Spleen (tissue), 7 donors: Measurements from ENCODE around the gene CEP57.

ENCODE experiments used
- POLR2AphosphoS5 ChIP-seq, 3 donors: sonication (generic); formaldehyde crosslinking; IDR thresholded peaks; one replicate each; pipeline ENCODE4 v1.5.1; 2017; ENCODE audit warnings: antibody characterized with exemption in 3 of 3
- TF ChIP-seq, protein P1 (sequence below), 11 experiments: fragments of 200-600 bp in 7 of 11; fragments of 450-650 bp in 4 of 11; sonication (generic) in 4 of 11; IDR thresholded peaks in 8 of 11; conservative IDR thresholded peaks in 3 of 11; 1 replicate in 7 of 11; 2 replicates in 4 of 11; pipeline versions ENCODE4 v1.4.0 to v1.8.0; 2016 to 2021; ENCODE audit warnings: antibody characterized with exemption in 11 of 11, inconsistent platforms in 4 of 11, mild to moderate bottlenecking in 1 of 11
- donor health status: DM: no; HTN: no; CAD: no; lungs with moderate emphysema.
- donor health status: DM: no; HTN: no; CAD: no.
- donor health status: DM: no; HTN: no; CAD: no.

DNA sequence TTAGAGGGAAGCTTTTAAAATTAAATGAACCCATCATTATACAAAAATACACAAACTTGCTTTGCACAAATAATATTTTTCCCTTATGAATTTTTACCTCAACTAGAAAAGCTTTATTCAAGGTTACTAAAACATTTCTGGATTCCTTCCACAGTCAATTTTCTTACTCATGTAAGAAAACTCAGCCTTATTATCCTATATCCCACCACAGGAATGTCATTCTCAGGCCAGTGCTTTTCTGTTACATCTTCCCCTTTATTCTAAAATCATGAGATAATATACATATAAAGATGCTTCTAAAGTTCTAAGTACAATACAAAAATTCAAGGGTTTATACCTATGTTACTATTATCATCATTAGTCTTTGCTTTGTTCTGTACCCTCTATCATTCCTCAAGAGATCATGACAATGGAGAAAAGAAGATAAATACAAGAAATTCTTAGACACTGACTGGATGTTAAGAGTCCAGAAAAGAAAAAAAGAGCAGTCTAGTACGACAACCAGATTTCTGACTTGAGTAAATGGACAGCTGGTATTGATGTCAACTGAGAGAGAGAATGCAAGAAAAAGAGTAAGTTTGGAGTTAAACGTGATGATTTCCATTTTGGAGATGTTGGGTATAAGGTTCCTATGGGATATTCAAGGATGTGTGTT is 73.3 kb downstream of the CEP57 start:
- TF ChIP-seq, protein P1, sequence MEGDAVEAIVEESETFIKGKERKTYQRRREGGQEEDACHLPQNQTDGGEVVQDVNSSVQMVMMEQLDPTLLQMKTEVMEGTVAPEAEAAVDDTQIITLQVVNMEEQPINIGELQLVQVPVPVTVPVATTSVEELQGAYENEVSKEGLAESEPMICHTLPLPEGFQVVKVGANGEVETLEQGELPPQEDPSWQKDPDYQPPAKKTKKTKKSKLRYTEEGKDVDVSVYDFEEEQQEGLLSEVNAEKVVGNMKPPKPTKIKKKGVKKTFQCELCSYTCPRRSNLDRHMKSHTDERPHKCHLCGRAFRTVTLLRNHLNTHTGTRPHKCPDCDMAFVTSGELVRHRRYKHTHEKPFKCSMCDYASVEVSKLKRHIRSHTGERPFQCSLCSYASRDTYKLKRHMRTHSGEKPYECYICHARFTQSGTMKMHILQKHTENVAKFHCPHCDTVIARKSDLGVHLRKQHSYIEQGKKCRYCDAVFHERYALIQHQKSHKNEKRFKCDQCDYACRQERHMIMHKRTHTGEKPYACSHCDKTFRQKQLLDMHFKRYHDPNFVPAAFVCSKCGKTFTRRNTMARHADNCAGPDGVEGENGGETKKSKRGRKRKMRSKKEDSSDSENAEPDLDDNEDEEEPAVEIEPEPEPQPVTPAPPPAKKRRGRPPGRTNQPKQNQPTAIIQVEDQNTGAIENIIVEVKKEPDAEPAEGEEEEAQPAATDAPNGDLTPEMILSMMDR (IDR thresholded peaks at IDR 0.05 in 8 of 11, conservative IDR thresholded peaks at IDR 0.05 in 3 of 11) = no peak
- no peak for TF ChIP-seq POLR2AphosphoS5 (IDR thresholded peaks at IDR 0.05)
